ENCODE data around the gene DZIP1.

Gene DZIP1

GRCh38 chr13:95630593-95630992 is 13.9 kb downstream of the DZIP1 start:
- TF ChIP-seq CTCF (IDR thresholded peaks at IDR 0.05; ENCODE audit: control extremely low read depth, extremely low read depth, low read depth, missing control alignments) = no peak
- ChIA-PET CTCF (no interaction called here), POLR2A (no interaction called here)
- DNase-seq (ENCODE audit: extremely low spot score) = no peak

DNA sequence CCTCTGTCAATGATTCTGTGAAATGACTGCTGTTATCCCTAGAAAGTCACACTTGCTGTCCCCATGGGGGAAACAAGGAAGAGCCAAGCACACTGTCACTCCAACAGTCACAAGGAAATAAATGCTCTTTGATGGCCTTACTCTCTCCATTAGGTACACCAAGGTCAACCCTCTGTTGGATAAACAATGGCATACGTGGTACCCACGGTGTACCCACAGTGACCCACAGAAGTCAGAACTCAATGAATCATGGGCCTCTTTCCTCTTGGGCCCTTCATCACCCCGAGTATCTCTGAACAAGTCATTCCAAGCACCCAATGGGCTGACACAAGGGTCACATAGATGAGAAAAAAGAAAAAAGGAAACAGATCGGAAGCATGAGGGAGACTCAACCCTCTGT is 15.4 kb downstream of the DZIP1 start:
- POLR2A ChIA-PET = no interaction called here
- no peak for TF ChIP-seq CTCF (IDR thresholded peaks at IDR 0.05; ENCODE audit: control extremely low read depth, extremely low read depth, low read depth, missing control alignments)
- CTCF ChIA-PET = no interaction called here
- DNase-seq (ENCODE audit: extremely low spot score) = no peak

- TF ChIP-seq CTCF (IDR thresholded peaks at IDR 0.05; ENCODE audit: control extremely low read depth, extremely low read depth, low read depth, missing control alignments) = no peak
- no peak for DNase-seq (ENCODE audit: extremely low spot score)
- POLR2A ChIA-PET = no interaction called here
- CTCF ChIA-PET = interaction anchor here (9.3 kb wide), 1 partner anchor 206 kb away, joined by 172 read pairs; no protein-coding TSS in a partner anchor
These were observed 16.0 kb downstream of the DZIP1 start for GRCh38 chr13:95628488-95628887.

DNA sequence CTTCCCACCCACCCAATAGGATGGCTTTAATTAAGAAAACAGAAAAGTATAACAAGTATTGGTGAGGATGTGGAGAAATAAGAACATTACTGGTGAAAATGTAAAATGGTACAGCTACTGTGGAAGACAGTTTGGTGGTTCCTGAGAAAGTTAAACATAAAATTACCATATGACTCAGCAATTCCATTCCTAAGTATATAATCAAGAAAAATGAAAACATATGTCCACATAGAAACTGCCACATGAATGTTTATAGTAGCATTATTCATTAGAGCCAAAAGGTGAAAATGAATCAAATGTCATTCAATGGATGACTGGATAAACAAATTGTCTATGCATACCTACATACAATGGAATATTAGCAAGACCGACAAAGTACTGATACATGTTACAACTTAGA is 16.9 kb downstream of the DZIP1 start:
- ChIA-PET POLR2A (no interaction called here), CTCF (interaction anchor here (1.3 to 9.3 kb wide), 2 partner anchors 18 to 207 kb away, joined by 4 to 172 read pairs; no protein-coding TSS in a partner anchor)
- no peak for TF ChIP-seq CTCF (IDR thresholded peaks at IDR 0.05; ENCODE audit: control extremely low read depth, extremely low read depth, low read depth, missing control alignments)
- DNase-seq (ENCODE audit: extremely low spot score) = no peak

DNA sequence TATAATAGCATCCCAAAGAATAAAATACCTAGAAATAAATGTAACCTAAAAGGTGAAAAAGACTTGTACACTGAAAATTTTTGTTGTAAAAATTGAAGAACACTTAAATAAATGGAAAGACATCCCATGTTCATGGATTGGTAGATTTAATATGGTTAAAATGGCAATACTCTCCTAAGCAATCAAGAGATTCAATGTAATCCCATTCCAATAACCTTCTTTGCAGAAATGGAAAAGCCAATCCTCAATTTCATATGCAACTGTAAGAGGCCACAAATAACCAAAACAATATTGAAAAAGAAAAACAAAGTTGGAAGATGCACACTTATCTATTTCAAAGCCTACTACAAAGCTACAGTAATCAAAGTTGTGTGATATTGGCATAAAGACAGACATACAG is 17.7 kb downstream of the DZIP1 start:
- no peak for DNase-seq (ENCODE audit: extremely low spot score)
- no peak for TF ChIP-seq CTCF (IDR thresholded peaks at IDR 0.05; ENCODE audit: control extremely low read depth, extremely low read depth, low read depth, missing control alignments)
- ChIA-PET CTCF (interaction anchor here (1.3 to 9.3 kb wide), 3 partner anchors 17 to 208 kb away, joined by 4 to 172 read pairs (median 4); no protein-coding TSS in a partner anchor), POLR2A (no interaction called here)

DNA sequence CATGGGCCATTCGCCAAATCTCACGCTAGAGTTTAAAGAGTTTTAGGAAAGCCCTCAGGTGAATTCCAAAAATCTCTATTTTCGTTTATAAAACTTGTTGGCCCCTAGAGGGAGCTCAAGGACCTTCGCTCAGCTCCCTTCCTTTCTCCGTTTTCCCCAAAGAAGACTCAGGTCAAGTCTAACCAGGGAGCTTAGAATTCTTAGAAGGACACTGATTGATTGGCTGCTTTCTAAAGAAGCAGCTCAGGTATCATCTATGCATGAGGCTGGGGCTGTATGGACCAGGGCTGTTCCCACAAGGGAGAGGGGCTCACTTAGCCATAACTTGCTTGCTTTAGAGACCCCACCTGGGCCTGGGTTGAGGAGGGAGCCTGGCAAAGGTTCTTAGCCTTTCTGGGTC is 20.5 kb downstream of the DZIP1 start:
- CTCF ChIA-PET = interaction anchor here (0.7 to 9.3 kb wide), 34 partner anchors 9 to 605 kb away, joined by 3 to 172 read pairs (median 4); no protein-coding TSS in a partner anchor
- POLR2A ChIA-PET = no interaction called here
- DNase-seq (ENCODE audit: extremely low spot score) = peak; percentile 39
- TF ChIP-seq CTCF (IDR thresholded peaks at IDR 0.05; ENCODE audit: control extremely low read depth, extremely low read depth, low read depth, missing control alignments) = peak; percentile 42

GRCh38 chr13:95623141-95623540 is 21.4 kb downstream of the DZIP1 start:
- TF ChIP-seq CTCF (IDR thresholded peaks at IDR 0.05; ENCODE audit: control extremely low read depth, extremely low read depth, low read depth, missing control alignments) = no peak
- POLR2A ChIA-PET = no interaction called here
- CTCF ChIA-PET = interaction anchor here (1.0 to 9.3 kb wide), 14 partner anchors 8 to 359 kb away, joined by 3 to 172 read pairs (median 6); no protein-coding TSS in a partner anchor
- no peak for DNase-seq (ENCODE audit: extremely low spot score)
